ENCODE results near the gene RIPOR2.

Gene RIPOR2

GRCh38 chr6:24960991-24961475 is 25.3 kb upstream of the RIPOR2 start:
- Histone ChIP-seq H3K36me3 (no peaks in the 10 kb centered on the region), H3K4me1 (peaks cover 4% of the 10 kb centered on the region; the same call in 1 of the 2 replicates), H3K9me3 (no peaks in the 10 kb centered on the region), H3K4me3 (ENCODE audit: low read depth, low read length) (no peak overlapping the region), H3K27me3 (no peaks in the 10 kb centered on the region)
- TF ChIP-seq CTCF (IDR thresholded peaks at IDR 0.05; ENCODE audit: low read depth, low read length): no peak
- no peak for DNase-seq

- Histone ChIP-seq H3K36me3 (no peaks in the 10 kb centered on the region), H3K4me1 (peaks cover 4% of the 10 kb centered on the region; the same call in 1 of the 2 replicates), H3K9me3 (no peaks in the 10 kb centered on the region), H3K4me3 (ENCODE audit: low read depth, low read length) (no peak overlapping the region), H3K27me3 (no peaks in the 10 kb centered on the region)
- DNase-seq: no peak
- TF ChIP-seq CTCF (IDR thresholded peaks at IDR 0.05; ENCODE audit: low read depth, low read length): no peak
Observed at GRCh38 chr6:24959319-24959718, 23.6 kb upstream of the RIPOR2 start.

GRCh38 chr6:24957199-24957598 is 21.4 kb upstream of the RIPOR2 start:
- TF ChIP-seq CTCF (IDR thresholded peaks at IDR 0.05; ENCODE audit: low read depth, low read length): no peak
- DNase-seq: no peak
- peaks cover 4% of the 10 kb centered on the region; the same call in 1 of the 2 replicates for H3K4me1 ChIP-seq
- H3K36me3 ChIP-seq: no peaks in the 10 kb centered on the region
- H3K27me3 ChIP-seq: no peaks in the 10 kb centered on the region; the same call in 1 of the 2 replicates
- no peak overlapping the region for H3K4me3 ChIP-seq (ENCODE audit: low read depth, low read length)
- H3K9me3 ChIP-seq: no peaks in the 10 kb centered on the region

- DNase-seq: no peak
- no peak overlapping the region for H3K4me3 ChIP-seq (ENCODE audit: low read depth, low read length)
- H3K4me1 ChIP-seq: no peaks in the 10 kb centered on the region
- H3K9me3 ChIP-seq: no peaks in the 10 kb centered on the region
- H3K36me3 ChIP-seq: no peaks in the 10 kb centered on the region
- no peaks in the 10 kb centered on the region; the same call in 1 of the 2 replicates for H3K27me3 ChIP-seq
- TF ChIP-seq CTCF (IDR thresholded peaks at IDR 0.05; ENCODE audit: low read depth, low read length): no peak
Observed at GRCh38 chr6:24953726-24954125, 18.0 kb upstream of the RIPOR2 start.

GRCh38 chr6:24951811-24952299 is 16.1 kb upstream of the RIPOR2 start:
- Histone ChIP-seq H3K4me1 (no peaks in the 10 kb centered on the region), H3K27me3 (peaks cover 5% of the 10 kb centered on the region; the same call in 1 of the 2 replicates), H3K9me3 (no peaks in the 10 kb centered on the region), H3K36me3 (no peaks in the 10 kb centered on the region), H3K4me3 (ENCODE audit: low read depth, low read length) (no peak overlapping the region)
- no peak for TF ChIP-seq CTCF (IDR thresholded peaks at IDR 0.05; ENCODE audit: low read depth, low read length)
- DNase-seq: no peak

- Histone ChIP-seq H3K4me1 (no peaks in the 10 kb centered on the region), H3K9me3 (no peaks in the 10 kb centered on the region), H3K36me3 (no peaks in the 10 kb centered on the region), H3K27me3 (peaks cover 5% of the 10 kb centered on the region; the same call in 1 of the 2 replicates), H3K4me3 (ENCODE audit: low read depth, low read length) (no peak overlapping the region)
- DNase-seq: no peak
- no peak for TF ChIP-seq CTCF (IDR thresholded peaks at IDR 0.05; ENCODE audit: low read depth, low read length)
Observed at GRCh38 chr6:24950218-24950941, 14.6 kb upstream of the RIPOR2 start.

Measured in BE2C (cell line).